HepG2 (cell line): Measurements from ENCODE around the gene RPTOR. TPM values are rescaled to one million over a fixed set of nuclear protein-coding genes. Genes with fewer than 3 reads are reported as not detected.

Source experiments
- ATAC-seq: fragments of 200-7000 bp; cut with Tn5 transposase; 3 replicates; pipeline ENCODE4 v1.9.1; 2020; ENCODE audit warnings: mild to moderate bottlenecking, moderate library complexity
- BruUV-seq: library from RNA; stranded (reverse); fragments of 400-500 nt; replicated peaks from 2 replicates; lab custom pipeline; 2021; lab: Mats Ljungman, UMichigan
- CTCF ChIA-PET: fragments of 300-600 bp; formaldehyde crosslinking; extraction: SDS; loops from one replicate; lab custom pipeline; 2021; ENCODE audit warnings: low total read pairs, inconsistent platforms, low intra/inter-chr PET ratio; lab: Yijun Ruan, JAX
- POLR2A ChIA-PET: fragments of 350-600 bp; sonication (Branson Sonifier 250); formaldehyde crosslinking; loops from one replicate; lab custom pipeline; 2020; ENCODE audit warnings: antibody characterized with exemption, inconsistent platforms; lab: Yijun Ruan, JAX
- DNase-seq: peaks from one replicate; pipeline ENCODE4 v3.0.0-alpha.2; 2015; ENCODE audit warnings: low spot score
- FAIRE-seq: peaks from 3 replicates; lab custom pipeline; 2011; peaks lifted over from hg19 to GRCh38; lab: Jason Lieb, UNC
- H2AFZ ChIP-seq: one replicate; pipeline ENCODE4 v1.6.1; 2011; ENCODE audit warnings: low read length, inconsistent platforms
- H3K27ac ChIP-seq: fragments of 300-600 bp; 3 replicates; pipeline ENCODE4 v1.8.0; 2011; ENCODE audit warnings: mixed run types, mild to moderate bottlenecking, mixed read lengths, low read length, inconsistent platforms; ENCODE audit not compliant: insufficient read depth; ENCODE audit errors: extremely low read length
- H3K27me3 ChIP-seq, 2 experiments: fragments of 200-600 bp in 1 of 2; 2 replicates in 1 of 2; 3 replicates in 1 of 2; pipeline versions ENCODE4 v1.6.0 to v1.8.0; 2011; ENCODE audit warnings: low read length in 2 of 2, mild to moderate bottlenecking in 2 of 2, moderate library complexity in 2 of 2, inconsistent platforms in 1 of 2; ENCODE audit not compliant: insufficient read depth in 2 of 2, control insufficient read depth in 1 of 2
- H3K36me3 ChIP-seq, 2 experiments: fragments of 200-600 bp in 1 of 2; replicated peaks in 1 of 2; 2 replicates in 1 of 2; 3 replicates in 1 of 2; pipeline versions ENCODE4 v1.5.1 to v1.8.0; 2011; ENCODE audit warnings: low read length in 2 of 2, inconsistent platforms in 1 of 2; ENCODE audit not compliant: insufficient read depth in 2 of 2, control insufficient read depth in 1 of 2
- H3K4me1 ChIP-seq: 2 replicates; pipeline ENCODE4 v1.5.1; 2012; ENCODE audit warnings: low read length, inconsistent platforms; ENCODE audit not compliant: insufficient read depth
- H3K4me2 ChIP-seq: 2 replicates; pipeline ENCODE4 v1.6.0; 2011; ENCODE audit warnings: low read depth, low read length, inconsistent platforms
- H3K4me3 ChIP-seq, 3 experiments: fragments of 200-600 bp in 1 of 3; sonication (generic), shearing (Covaris generic) in 1 of 3; replicated peaks in 1 of 3; 2 replicates each; pipeline ENCODE4 v1.5.1; 2011 to 2016; ENCODE audit warnings: low read length in 3 of 3, inconsistent platforms in 2 of 3, low read depth in 2 of 3, mild to moderate bottlenecking in 2 of 3, control low read depth in 1 of 3, mixed read lengths in 1 of 3; ENCODE audit not compliant: insufficient read depth in 1 of 3
- H3K79me2 ChIP-seq: one replicate; pipeline ENCODE4 v1.6.1; 2011; ENCODE audit warnings: low read length, inconsistent platforms; ENCODE audit not compliant: insufficient read depth
- H3K9ac ChIP-seq: 2 replicates; pipeline ENCODE4 v1.6.0; 2011; ENCODE audit warnings: mild to moderate bottlenecking, low read depth, low read length, inconsistent platforms; ENCODE audit not compliant: insufficient read depth
- H3K9me3 ChIP-seq: 2 replicates; pipeline ENCODE4 v1.5.1; 2012; ENCODE audit warnings: mild to moderate bottlenecking, low read length
- H4K20me1 ChIP-seq: 2 replicates; pipeline ENCODE4 v1.6.0; 2011; ENCODE audit warnings: inconsistent platforms, mild to moderate bottlenecking, low read length, moderate library complexity; ENCODE audit not compliant: insufficient read depth
- CENPT ChIP-seq: sonication (generic); formaldehyde crosslinking; IDR thresholded peaks from 2 replicates; pipeline ENCODE4 v1.8.0; 2022; ENCODE audit warnings: low read depth, mild to moderate bottlenecking, moderate library complexity, missing genetic modification reagents
- ELF4 ChIP-seq: sonication (generic); formaldehyde crosslinking; IDR thresholded peaks from 2 replicates; pipeline ENCODE4 v1.5.0; 2020; ENCODE audit warnings: missing genetic modification reagents, mild to moderate bottlenecking, moderate library complexity, borderline replicate concordance
- MATR3 ChIP-seq: sonication (generic); formaldehyde crosslinking; IDR thresholded peaks from 2 replicates; pipeline ENCODE4 v1.4.0; 2020; ENCODE audit warnings: missing genetic modification reagents
- ZBTB20 ChIP-seq: sonication (generic); formaldehyde crosslinking; IDR thresholded peaks from 2 replicates; pipeline ENCODE4 v1.8.1; 2023; ENCODE audit warnings: missing genetic modification reagents, low read depth, mild to moderate bottlenecking, borderline replicate concordance
- ZNF639 ChIP-seq: conservative IDR thresholded peaks from 2 replicates; pipeline ENCODE4 v1.6.1; 2018; ENCODE audit warnings: missing genetic modification reagents
- ZNF75D ChIP-seq: sonication (generic); formaldehyde crosslinking; IDR thresholded peaks from 2 replicates; pipeline ENCODE4 v1.8.1; 2023; ENCODE audit warnings: missing genetic modification reagents, mild to moderate bottlenecking, borderline replicate concordance
- WGBS: methylation state at CpG from one replicate; pipeline ENCODE4 v1.1.6; 2017; ENCODE audit warnings: low lambda C conversion rate; 5-methylcytosine and 5-hydroxymethylcytosine counted together
- in situ Hi-C: cut with HindIII; loops from 2 replicates; pipeline ENCODE4 v1.10.0; 2017; ENCODE audit warnings: low pct_unique_long_range_greater_than_20kb; ENCODE audit not compliant: extremely low pct_ligation_motif_present
- intact Hi-C: fragments of 100-400 bp; cut with micrococcal nuclease; formaldehyde crosslinking; loops from one replicate; pipeline ENCODE4 v1.10.0; 2022; ENCODE audit not compliant: unreplicated experiment
- polyA plus RNA-seq, 8 experiments: library from polyadenylated mRNA; depleted of rRNA in 3 of 8; stranded (reverse) in 7 of 8; unstranded in 1 of 8; fragments of >200 nt; fragmentation: Illumina TruSeq in 4 of 8; extraction: Trizol in 4 of 8; gene quantifications; 2 replicates each; pipeline versions ENCODE4 v1.2.1 to v1.2.3, GENCODE V29; 2011 to 2016; ENCODE audit warnings: low read depth in 4 of 8, missing spikeins in 1 of 8, mixed read lengths in 1 of 8; ENCODE audit not compliant: insufficient read depth in 1 of 8
- total RNA-seq, 5 experiments: library from RNA; depleted of rRNA; stranded (reverse); fragments of >200 nt; fragmentation: Illumina TruSeq; extraction: Trizol; gene quantifications; 2 replicates each; pipeline ENCODE4 v1.2.3, GENCODE V29; 2016; ENCODE audit warnings: low read depth in 1 of 5

The RPTOR gene
- total and polyA plus RNA-seq, 2 of the 13 experiments (the other 11 are each of a cell fraction or from before 2014, with no cell fraction given) = 6.6 to 25.3 TPM

- no peaks in the 10 kb centered on the region for H4K20me1 ChIP-seq
- H3K9me3 ChIP-seq = no peaks in the 10 kb centered on the region
- no peaks in the 10 kb centered on the region for H3K27me3 ChIP-seq
- in situ Hi-C loops (no loop called here), intact Hi-C loops (no loop called here)
- no peak for FAIRE-seq
- no peaks in the 10 kb centered on the region for H3K79me2 ChIP-seq
- H3K4me3 ChIP-seq = no peak overlapping the region
- no peak overlapping the region for H3K4me2 ChIP-seq
- H3K36me3 ChIP-seq = peaks cover 8 to 10% of the 10 kb centered on the region in 2 experiments; a peak in 4 of 5 replicates
- no peak overlapping the region for H2AFZ ChIP-seq
- POLR2A ChIA-PET = no interaction called here
- DNase-seq = no peak
- 97% methylated on average over 10 of the region's 10 CpGs for WGBS
- CTCF ChIA-PET = no interaction called here
- H3K27ac ChIP-seq = no peak overlapping the region
- no peak for ATAC-seq
- H3K4me1 ChIP-seq = peaks cover 16% of the 10 kb centered on the region
- no peak for TF ChIP-seq ZBTB20
- no peak for TF ChIP-seq ZNF75D (CRISPR knock-in tag)
- TF ChIP-seq ZNF639 (CRISPR knock-in tag) = no peak
- BruUV-seq = no TSS peak
- no peak overlapping the region for H3K9ac ChIP-seq
These were observed 318.3 kb downstream of the RPTOR start for GRCh38 chr17:80862978-80863377.

- in situ Hi-C loops = no loop called here
These were observed 319.0 kb downstream of the RPTOR start for GRCh38 chr17:80863626-80864025.

More at GRCh38 chr17:80863626-80864025, 319.0 kb downstream of the RPTOR start:
- H2AFZ ChIP-seq = no peak overlapping the region
- H3K27ac ChIP-seq = no peak overlapping the region
- H3K4me2 ChIP-seq = no peak overlapping the region
- TF ChIP-seq ELF4 (CRISPR knock-in tag) (no peak), MATR3 (CRISPR knock-in tag) (no peak), CENPT (CRISPR knock-in tag) (no peak)
- TF ChIP-seq, all 625 proteins: peak for 0
- intact Hi-C loops = no loop called here
- ChIA-PET CTCF (no interaction called here), POLR2A (no interaction called here)
- DNase-seq = no peak
- peaks cover 8% of the 10 kb centered on the region in 2 experiments; a peak in 3 of 5 replicates for H3K36me3 ChIP-seq
- H3K27me3 ChIP-seq = no peaks in the 10 kb centered on the region
- H3K9ac ChIP-seq = no peak overlapping the region
- no peaks in the 10 kb centered on the region for H4K20me1 ChIP-seq
- no peak for FAIRE-seq
- BruUV-seq = no TSS peak
- no peak overlapping the region for H3K4me3 ChIP-seq
- no peaks in the 10 kb centered on the region for H3K79me2 ChIP-seq
- 98% methylated on average over 13 of the region's 13 CpGs for WGBS
- no peaks in the 10 kb centered on the region for H3K9me3 ChIP-seq
- peaks cover 20% of the 10 kb centered on the region for H3K4me1 ChIP-seq
- no peak for ATAC-seq
